Trophoblast cell (in vitro differentiated cells and primary cell): ENCODE data around the gene CSAG1.
"Not testable (repeated sequence)": the region's sequence is repeated elsewhere in the genome, so short reads cannot be mapped to it uniquely, and the experiment has no call there.

Experiments used
- DNase-seq, 2 donors: peaks; one replicate each; pipeline ENCODE4 v3.0.0-alpha.2; 2016
- H2AFZ ChIP-seq: 2 replicates; pipeline ENCODE4 v1.6.1; 2013; ENCODE audit warnings: low read length, moderate library complexity, mild to moderate bottlenecking; ENCODE audit not compliant: insufficient read depth, poor library complexity
- H2AK5ac ChIP-seq: 2 replicates; pipeline ENCODE4 v1.6.1; 2013; ENCODE audit warnings: mild to moderate bottlenecking, low read length
- H2BK120ac ChIP-seq: 2 replicates; pipeline ENCODE4 v1.6.1; 2013; ENCODE audit warnings: low read length, mild to moderate bottlenecking, moderate library complexity; ENCODE audit not compliant: insufficient read depth, poor library complexity
- H2BK12ac ChIP-seq: 2 replicates; pipeline ENCODE4 v1.6.1; 2013; ENCODE audit warnings: mild to moderate bottlenecking, low read length, moderate library complexity
- H2BK5ac ChIP-seq: 2 replicates; pipeline ENCODE4 v1.6.1; 2013; ENCODE audit warnings: low read length, low read depth, moderate library complexity, mild to moderate bottlenecking; ENCODE audit not compliant: poor library complexity
- H3K14ac ChIP-seq: 2 replicates; pipeline ENCODE4 v1.6.1; 2013; ENCODE audit warnings: mild to moderate bottlenecking, low read length
- H3K18ac ChIP-seq: 2 replicates; pipeline ENCODE4 v1.6.1; 2013; ENCODE audit warnings: mild to moderate bottlenecking, low read length
- H3K23ac ChIP-seq: 2 replicates; pipeline ENCODE4 v1.6.1; 2013; ENCODE audit warnings: low read length
- H3K27ac ChIP-seq: 2 replicates; pipeline ENCODE4 v1.5.1; 2013; ENCODE audit warnings: low read depth, mild to moderate bottlenecking, inconsistent platforms, low read length, moderate library complexity
- H3K27me3 ChIP-seq: 2 replicates; pipeline ENCODE4 v1.6.1; 2013; ENCODE audit warnings: inconsistent platforms, mild to moderate bottlenecking, low read length, moderate library complexity; ENCODE audit not compliant: insufficient read depth
- H3K36me3 ChIP-seq, 2 experiments: 1 replicate in 1 of 2; 2 replicates in 1 of 2; pipeline ENCODE4 v1.6.1; 2013; ENCODE audit warnings: low read length in 2 of 2, mild to moderate bottlenecking in 2 of 2, moderate library complexity in 1 of 2; ENCODE audit not compliant: insufficient read depth in 2 of 2, control insufficient read depth in 1 of 2
- H3K4ac ChIP-seq: 2 replicates; pipeline ENCODE4 v1.6.1; 2013; ENCODE audit warnings: low read depth, mild to moderate bottlenecking, low read length, moderate library complexity
- H3K4me1 ChIP-seq, 2 experiments: 1 replicate in 1 of 2; 2 replicates in 1 of 2; pipeline ENCODE4 v1.6.1; 2013; ENCODE audit warnings: low read length in 2 of 2, mild to moderate bottlenecking in 2 of 2, moderate library complexity in 1 of 2; ENCODE audit not compliant: insufficient read depth in 2 of 2, control insufficient read depth in 1 of 2
- H3K4me2 ChIP-seq: 2 replicates; pipeline ENCODE4 v1.6.1; 2013; ENCODE audit warnings: inconsistent platforms, mild to moderate bottlenecking, low read length, moderate library complexity
- H3K4me3 ChIP-seq: 2 replicates; pipeline ENCODE4 v1.5.1; 2013; ENCODE audit warnings: mild to moderate bottlenecking, low read depth, low read length, inconsistent platforms
- H3K79me1 ChIP-seq: one replicate; pipeline ENCODE4 v1.6.1; 2013; ENCODE audit warnings: low read length
- H3K79me2 ChIP-seq: 2 replicates; pipeline ENCODE4 v1.6.1; 2013; ENCODE audit warnings: low read length, mild to moderate bottlenecking; ENCODE audit not compliant: control insufficient read depth, insufficient read depth, poor library complexity
- H3K9ac ChIP-seq: 2 replicates; pipeline ENCODE4 v1.6.1; 2013; ENCODE audit warnings: mild to moderate bottlenecking, low read length
- H3K9me3 ChIP-seq: 2 replicates; pipeline ENCODE4 v1.6.1; 2013; ENCODE audit warnings: low read depth, mild to moderate bottlenecking, control low read depth, inconsistent platforms, low read length; ENCODE audit not compliant: insufficient read depth
- H4K12ac ChIP-seq: 2 replicates; pipeline ENCODE4 v1.6.1; 2013; ENCODE audit warnings: low read depth, mild to moderate bottlenecking, low read length, moderate library complexity
- H4K8ac ChIP-seq: 2 replicates; pipeline ENCODE4 v1.6.1; 2013; ENCODE audit warnings: low read depth, mild to moderate bottlenecking, low read length, moderate library complexity
- H4K91ac ChIP-seq: one replicate; pipeline ENCODE4 v1.6.1; 2013; ENCODE audit warnings: low read depth, mild to moderate bottlenecking, low read length, moderate library complexity
- WGBS: extraction: QIAGEN DNeasy Blood & Tissue Kit; methylation state at CpG from one replicate; pipeline ENCODE4 v1.1.7; 2013; ENCODE audit warnings: missing lambda C conversion rate; ENCODE audit not compliant: insufficient read length, insufficient coverage; ENCODE audit errors: extremely low coverage; 5-methylcytosine and 5-hydroxymethylcytosine counted together

CSAG1 gene

GRCh38 chrX:152759544-152759943 lies 26.0 kb upstream of the CSAG1 start:
- DNase-seq, H3K4me1 ChIP-seq, H2AFZ ChIP-seq, H2BK5ac ChIP-seq, H2AK5ac ChIP-seq, H3K18ac ChIP-seq, H3K27ac ChIP-seq, H4K91ac ChIP-seq, H3K27me3 ChIP-seq, H3K79me1 ChIP-seq, H3K9me3 ChIP-seq, H3K23ac ChIP-seq, H3K79me2 ChIP-seq, H4K12ac ChIP-seq, H3K36me3 ChIP-seq, H4K8ac ChIP-seq, H3K4ac ChIP-seq, H3K14ac ChIP-seq, H3K9ac ChIP-seq, H2BK120ac ChIP-seq, H2BK12ac ChIP-seq, H3K4me3 ChIP-seq, H3K4me2 ChIP-seq: not testable (repeated sequence)
- WGBS = no CpG with 5 or more reads among the region's 7 CpGs

DNA sequence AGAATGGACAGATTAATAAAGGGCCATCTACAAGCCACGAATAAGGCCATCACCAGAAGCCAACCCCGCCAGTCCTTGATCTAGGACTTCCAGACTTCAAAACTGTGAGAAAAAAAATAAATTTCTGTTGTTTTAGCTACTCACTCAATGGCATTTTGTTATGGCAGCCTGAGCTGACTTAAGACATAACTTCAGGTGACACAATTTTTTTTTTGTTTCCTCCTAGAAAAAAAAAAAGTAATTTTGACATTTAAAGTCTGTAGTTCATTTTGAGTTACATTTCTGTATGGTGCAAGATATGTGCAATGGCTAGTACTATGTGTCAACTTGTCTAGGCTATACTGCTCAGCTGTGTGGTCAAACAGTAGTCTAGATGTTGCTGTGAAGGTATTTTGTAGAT lies 25.4 kb upstream of the CSAG1 start, which contains the start of gene CSAG3:
Gene CSAG3 (plus strand): TSS at position 301 of the 400 bp plus-strand sequence.
- H3K23ac ChIP-seq, H3K36me3 ChIP-seq, H4K12ac ChIP-seq, H2BK120ac ChIP-seq, H3K9me3 ChIP-seq, H2BK5ac ChIP-seq, H3K9ac ChIP-seq, H3K27me3 ChIP-seq, H2AK5ac ChIP-seq, H4K91ac ChIP-seq, H3K79me1 ChIP-seq, H3K27ac ChIP-seq, H2AFZ ChIP-seq, H3K79me2 ChIP-seq, H2BK12ac ChIP-seq, H3K4me3 ChIP-seq, DNase-seq, H3K4me2 ChIP-seq, H3K14ac ChIP-seq, H3K18ac ChIP-seq, H4K8ac ChIP-seq, H3K4ac ChIP-seq, H3K4me1 ChIP-seq: not testable (repeated sequence)
- no CpG with 5 or more reads among the region's 2 CpGs for WGBS

DNA sequence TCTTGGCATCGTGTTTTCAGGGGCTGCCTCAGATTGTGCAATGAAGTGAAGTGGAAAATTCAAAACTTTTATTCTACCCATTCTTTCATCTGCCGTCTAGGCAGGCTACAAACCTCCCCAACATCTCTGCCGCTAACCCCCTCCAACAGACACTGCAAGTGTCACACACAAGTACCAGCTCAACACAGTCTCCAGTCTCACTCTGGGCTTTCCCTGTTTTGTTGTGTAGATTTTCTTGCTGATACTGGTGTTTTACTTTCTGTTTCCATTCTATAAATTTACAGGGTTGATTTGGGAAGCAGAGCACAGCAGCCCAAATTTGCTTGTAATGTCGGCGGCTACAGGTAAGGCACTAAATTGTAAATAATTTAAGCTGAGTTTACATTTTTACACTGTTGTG lies 21.4 kb upstream of the CSAG1 start:
- H3K4ac ChIP-seq, H2AK5ac ChIP-seq, H3K18ac ChIP-seq, H3K4me1 ChIP-seq, H3K27me3 ChIP-seq, H2BK120ac ChIP-seq, H3K23ac ChIP-seq, DNase-seq, H3K36me3 ChIP-seq, H3K4me3 ChIP-seq, H3K27ac ChIP-seq, H4K8ac ChIP-seq, H3K9ac ChIP-seq, H3K79me2 ChIP-seq, H3K4me2 ChIP-seq, H2BK12ac ChIP-seq, H2AFZ ChIP-seq, H3K79me1 ChIP-seq, H4K12ac ChIP-seq, H3K14ac ChIP-seq, H2BK5ac ChIP-seq, H3K9me3 ChIP-seq, H4K91ac ChIP-seq: not testable (repeated sequence)
- no CpG with 5 or more reads among the region's 5 CpGs for WGBS

DNA sequence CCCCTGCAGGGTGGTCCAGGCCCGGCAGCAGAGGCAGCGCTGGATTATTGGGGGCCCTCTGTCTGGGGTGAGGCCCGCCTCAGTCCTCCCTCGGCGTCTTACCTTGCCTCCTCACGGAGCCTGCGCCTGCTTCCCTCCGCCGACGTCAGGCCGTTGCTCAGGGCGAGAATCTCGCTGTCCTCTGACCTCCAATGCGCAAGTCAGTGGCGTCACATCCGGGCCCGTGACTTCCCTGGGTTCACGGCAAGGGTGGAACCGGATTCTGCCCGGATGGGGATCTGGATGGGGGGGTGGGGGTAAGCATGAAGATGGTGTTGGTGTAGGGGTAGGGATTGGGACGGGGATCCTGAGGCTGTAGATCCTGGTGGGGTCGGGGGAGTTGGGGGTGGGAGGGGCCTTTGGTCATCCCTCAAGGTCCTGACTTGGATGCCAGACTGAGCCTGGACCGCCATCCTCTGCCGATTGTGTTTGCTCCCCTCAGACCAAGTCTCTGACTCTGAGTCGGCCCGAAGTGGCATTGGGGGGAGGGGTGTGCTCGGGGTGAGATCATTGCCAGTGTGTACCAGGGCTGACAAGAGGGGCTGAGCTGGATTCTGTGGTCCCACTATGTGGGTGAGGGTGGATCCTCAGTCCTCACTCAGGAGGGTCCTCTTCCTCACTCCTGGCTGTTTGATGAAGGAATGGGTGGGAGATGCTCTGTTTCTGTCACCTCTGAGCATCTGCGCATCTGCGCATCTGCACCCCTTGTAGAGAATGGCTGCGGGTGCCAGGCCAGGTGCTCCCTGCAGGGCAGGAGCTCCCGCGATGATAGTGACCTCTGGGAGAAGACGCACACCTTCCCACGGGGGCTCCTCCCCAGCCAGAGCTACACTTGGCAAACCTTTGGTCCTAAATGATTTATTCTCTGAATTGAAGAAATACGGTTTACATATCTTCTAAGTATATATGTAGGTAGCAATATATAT lies 20.4 kb upstream of the CSAG1 start, which contains the start of gene MAGEA2:
Gene MAGEA2 (minus strand): TSS at position 157 of the 965 bp plus-strand sequence. CDS start 2,479 bp downstream, outside the sequence.
- WGBS = no CpG with 5 or more reads among the region's 35 CpGs
- H3K4me2 ChIP-seq, H3K23ac ChIP-seq, H3K27ac ChIP-seq, H3K9ac ChIP-seq, H2BK5ac ChIP-seq, H2BK120ac ChIP-seq, H3K18ac ChIP-seq, H3K14ac ChIP-seq, H3K36me3 ChIP-seq, H2BK12ac ChIP-seq, H3K9me3 ChIP-seq, H2AFZ ChIP-seq, H3K27me3 ChIP-seq, H4K8ac ChIP-seq, H3K79me1 ChIP-seq, H3K79me2 ChIP-seq, H3K4ac ChIP-seq, DNase-seq, H2AK5ac ChIP-seq, H4K91ac ChIP-seq, H3K4me1 ChIP-seq, H4K12ac ChIP-seq, H3K4me3 ChIP-seq: not testable (repeated sequence)
